Lung (tissue), 12 donors: ENCODE results near the gene AIFM3. TPM values are rescaled to one million over a fixed set of nuclear protein-coding genes. Genes with fewer than 3 reads are reported as not detected.

Source experiments
- ATAC-seq: fragments of 200-7000 bp; cut with Tn5 transposase; one replicate; pipeline ENCODE4 v1.9.1; 2020; ENCODE audit warnings: moderate number of reproducible peaks; ENCODE audit not compliant: insufficient read depth, low FRiP score
- DNase-seq, 3 donors: peaks; one replicate each; pipeline ENCODE4 v3.0.0-alpha.2; 2013 to 2017
- H3K27ac ChIP-seq, 2 donors: one replicate each; pipeline ENCODE4 v1.5.1; 2013; ENCODE audit warnings: mild to moderate bottlenecking in 2 of 2, moderate library complexity in 2 of 2, control low read depth in 1 of 2, inconsistent platforms in 1 of 2, low read depth in 1 of 2, low read length in 1 of 2
- H3K27me3 ChIP-seq, 3 donors: one replicate each; pipeline ENCODE4 v1.5.1; 2013; ENCODE audit warnings: low read length in 2 of 3; ENCODE audit not compliant: control insufficient read depth in 3 of 3, insufficient read depth in 3 of 3
- H3K36me3 ChIP-seq, 4 donors: one replicate each; pipeline ENCODE4 v1.5.1; 2013; ENCODE audit warnings: low read length in 4 of 4, mild to moderate bottlenecking in 1 of 4, moderate library complexity in 1 of 4; ENCODE audit not compliant: control insufficient read depth in 4 of 4, insufficient read depth in 4 of 4
- H3K4me1 ChIP-seq, 5 donors: one replicate each; pipeline ENCODE4 v1.5.1; 2013; ENCODE audit warnings: low read length in 5 of 5, mild to moderate bottlenecking in 2 of 5, moderate library complexity in 1 of 5; ENCODE audit not compliant: control insufficient read depth in 5 of 5, insufficient read depth in 5 of 5
- H3K4me3 ChIP-seq: one replicate; pipeline ENCODE4 v1.5.1; 2013; ENCODE audit warnings: mild to moderate bottlenecking, control low read depth, moderate library complexity
- H3K9ac ChIP-seq, 2 donors: one replicate each; pipeline ENCODE4 v1.5.1; 2013; ENCODE audit warnings: low read length in 2 of 2, control low read depth in 1 of 2; ENCODE audit not compliant: insufficient read depth in 1 of 2
- H3K9me3 ChIP-seq, 4 donors: one replicate each; pipeline ENCODE4 v1.5.1; 2013; ENCODE audit warnings: low read length in 3 of 4, mild to moderate bottlenecking in 1 of 4, moderate library complexity in 1 of 4; ENCODE audit not compliant: control insufficient read depth in 4 of 4, insufficient read depth in 3 of 4
- WGBS, 2 donors: extraction: QIAGEN DNeasy Blood & Tissue Kit; methylation state at CpG; one replicate each; pipeline ENCODE4 v1.1.7; 2013; 5-methylcytosine and 5-hydroxymethylcytosine counted together
- polyA plus RNA-seq, 2 donors: library from polyadenylated mRNA; stranded (reverse); fragments of 200-250 nt; gene quantifications; one replicate each; pipeline ENCODE4 v1.2.1, GENCODE V29; 2013
- total RNA-seq, 2 donors: library from RNA; depleted of rRNA in 1 of 2; stranded (reverse); fragments of >200 nt in 1 of 2; gene quantifications; one replicate each; pipeline ENCODE4 v1.2.1, GENCODE V29; 2014 to 2021
- TF ChIP-seq, protein P1 (sequence below): IDR thresholded peaks from 2 replicates; pipeline ENCODE4 v1.5.1; 2012; ENCODE audit warnings: mild to moderate bottlenecking; ENCODE audit errors: control extremely low read depth, extremely low read depth
- donor health status: control.
- donor health status: control.
- donor health status: Bipolar disorder and iron deficiency.
- donor health status: healthy.
- donor health status: DM: yes; HTN: yes; CAD: no.

Gene AIFM3
- total and polyA plus RNA-seq, 4 donors: 0.48 to 7.5 (median 4.8) TPM

- H3K27me3 ChIP-seq: no peaks in the 10 kb centered on the region
- no peak overlapping the region for H3K9ac ChIP-seq
- no peak overlapping the region for H3K4me3 ChIP-seq
- H3K27ac ChIP-seq: no peak overlapping the region
- ATAC-seq: no peak
- H3K4me1 ChIP-seq: peaks cover 3 to 17% (median 9%) of the 10 kb centered on the region in 5 donors
- no peak for DNase-seq
- peaks cover 0 to 65% (median 6%) of the 10 kb centered on the region in 4 donors for H3K36me3 ChIP-seq
- TF ChIP-seq, protein P1, sequence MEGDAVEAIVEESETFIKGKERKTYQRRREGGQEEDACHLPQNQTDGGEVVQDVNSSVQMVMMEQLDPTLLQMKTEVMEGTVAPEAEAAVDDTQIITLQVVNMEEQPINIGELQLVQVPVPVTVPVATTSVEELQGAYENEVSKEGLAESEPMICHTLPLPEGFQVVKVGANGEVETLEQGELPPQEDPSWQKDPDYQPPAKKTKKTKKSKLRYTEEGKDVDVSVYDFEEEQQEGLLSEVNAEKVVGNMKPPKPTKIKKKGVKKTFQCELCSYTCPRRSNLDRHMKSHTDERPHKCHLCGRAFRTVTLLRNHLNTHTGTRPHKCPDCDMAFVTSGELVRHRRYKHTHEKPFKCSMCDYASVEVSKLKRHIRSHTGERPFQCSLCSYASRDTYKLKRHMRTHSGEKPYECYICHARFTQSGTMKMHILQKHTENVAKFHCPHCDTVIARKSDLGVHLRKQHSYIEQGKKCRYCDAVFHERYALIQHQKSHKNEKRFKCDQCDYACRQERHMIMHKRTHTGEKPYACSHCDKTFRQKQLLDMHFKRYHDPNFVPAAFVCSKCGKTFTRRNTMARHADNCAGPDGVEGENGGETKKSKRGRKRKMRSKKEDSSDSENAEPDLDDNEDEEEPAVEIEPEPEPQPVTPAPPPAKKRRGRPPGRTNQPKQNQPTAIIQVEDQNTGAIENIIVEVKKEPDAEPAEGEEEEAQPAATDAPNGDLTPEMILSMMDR: no peak
- WGBS, 2 donors: 86 to 91% methylated on average over 13 of the region's 13 CpGs
- H3K9me3 ChIP-seq: no peaks in the 10 kb centered on the region
Observed at GRCh38 chr22:20997536-20998257, 30.6 kb downstream of the AIFM3 start.

- Histone ChIP-seq H3K27ac (no peak overlapping the region), H3K27me3 (no peaks in the 10 kb centered on the region), H3K4me3 (no peak overlapping the region), H3K36me3 (peaks cover 0 to 56% (median 3%) of the 10 kb centered on the region in 4 donors), H3K9me3 (no peaks in the 10 kb centered on the region), H3K4me1 (peaks cover 3 to 27% (median 13%) of the 10 kb centered on the region in 5 donors), H3K9ac (no peak overlapping the region)
- no peak for DNase-seq
- TF ChIP-seq, protein P1: no peak
- WGBS, 2 donors: 75 to 81% methylated on average over 7 of the region's 7 CpGs
- no peak for ATAC-seq
Observed at GRCh38 chr22:20998411-20999336, 31.6 kb downstream of the AIFM3 start.

DNA sequence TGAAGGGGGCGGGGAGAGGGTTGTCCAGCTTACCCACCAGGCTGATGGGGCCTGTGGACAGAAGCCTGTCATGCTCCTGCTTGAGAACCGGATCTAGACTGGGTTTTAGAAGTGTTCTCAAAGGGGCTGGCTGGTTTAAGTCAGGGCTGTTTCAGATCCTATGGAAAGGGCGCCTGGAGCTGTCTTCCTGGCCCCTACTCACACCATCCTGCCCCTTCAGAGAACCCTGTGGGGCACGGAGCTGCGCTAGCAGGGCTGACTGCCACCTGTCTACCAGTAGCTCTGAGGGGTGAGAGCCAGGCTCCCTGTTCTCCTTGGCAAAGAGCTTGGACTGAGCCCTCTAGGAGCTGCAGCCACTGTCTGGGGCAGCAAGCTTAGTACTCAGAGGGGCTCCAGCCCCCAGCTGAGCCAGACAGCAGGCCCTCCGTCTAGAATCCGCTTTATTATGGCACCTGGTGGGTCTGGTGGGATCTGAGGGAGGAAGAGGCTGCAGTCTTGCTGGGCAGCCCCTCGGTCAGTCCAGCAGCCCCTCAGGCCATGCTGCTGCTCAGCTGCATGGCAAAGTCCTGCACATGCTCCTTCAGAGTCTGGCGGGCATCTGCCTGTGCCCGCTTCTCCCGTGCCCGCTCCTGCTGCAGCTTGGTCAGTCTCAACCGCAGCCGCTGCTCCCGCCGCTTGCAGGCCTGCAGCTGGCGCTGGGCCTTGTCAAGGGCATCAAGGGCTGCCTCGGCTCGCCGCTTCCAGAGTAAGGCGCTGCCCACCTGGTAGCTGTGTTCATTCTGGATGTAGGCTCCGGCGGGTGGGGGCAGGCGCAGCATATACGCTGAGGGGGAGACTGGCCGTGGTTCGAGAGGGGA is 32.5 kb downstream of the AIFM3 start:
- Histone ChIP-seq H3K36me3 (peaks cover 0 to 47% (median 2%) of the 10 kb centered on the region in 4 donors), H3K9ac (no peak overlapping the region), H3K4me3 (no peak overlapping the region), H3K27me3 (no peaks in the 10 kb centered on the region), H3K9me3 (no peaks in the 10 kb centered on the region), H3K27ac (no peak overlapping the region), H3K4me1 (peaks cover 5 to 30% (median 13%) of the 10 kb centered on the region in 5 donors)
- ATAC-seq (no peak), DNase-seq (no peak)
- 94 to 96% methylated on average over 27 of the region's 27 CpGs for WGBS, 2 donors
- TF ChIP-seq, protein P1: no peak
